HG03439 (cell line): Measurements from ENCODE around the gene STXBP4.

Experiments
- ATAC-seq: cut with Tn5 transposase; IDR thresholded peaks from one replicate; pipeline ENCODE4 v1.9.1; 2021; ENCODE audit warnings: mild to moderate bottlenecking, moderate library complexity; ENCODE audit not compliant: unreplicated experiment

STXBP4 gene

GRCh38 chr17:55212880-55213279 is 244.3 kb downstream of the STXBP4 start:
- no peak for ATAC-seq

- ATAC-seq: no peak
Measured at GRCh38 chr17:55215711-55216110, 247.1 kb downstream of the STXBP4 start.

- ATAC-seq: no peak
Measured at GRCh38 chr17:55216888-55217287, 248.3 kb downstream of the STXBP4 start.

GRCh38 chr17:55219459-55219858 is 250.9 kb downstream of the STXBP4 start:
- ATAC-seq: no peak

- no peak for ATAC-seq
Measured at GRCh38 chr17:55219934-55220333, 251.4 kb downstream of the STXBP4 start.
